SK-N-SH (cell line): ENCODE measurements around the gene KCNE2. TPM values are rescaled to one million over a fixed set of nuclear protein-coding genes. Genes with fewer than 3 reads are reported as not detected.

Experiments used
- CTCF ChIA-PET: fragments of 300-600, 350-600 bp; formaldehyde crosslinking; extraction: SDS; loops from one replicate; lab custom pipeline; 2021; lab: Yijun Ruan, JAX
- POLR2A ChIA-PET: fragments of 350-600 bp; sonication (Branson Sonifier 250); formaldehyde crosslinking; extraction: SDS; loops from one replicate; lab custom pipeline; 2020; ENCODE audit warnings: antibody characterized with exemption, inconsistent platforms; lab: Yijun Ruan, JAX
- DNase-seq: peaks from one replicate; pipeline ENCODE4 v3.0.0; 2012
- H2AFZ ChIP-seq: fragments of 200-600 bp; sonication (generic); 2 replicates; pipeline ENCODE4 v1.8.1; 2016; ENCODE audit warnings: antibody characterized with exemption, mild to moderate bottlenecking, low read depth
- H3F3A ChIP-seq: fragments of 200-600 bp; sonication (generic); replicated peaks from 2 replicates; pipeline ENCODE3; 2016; ENCODE audit warnings: antibody characterized with exemption, mild to moderate bottlenecking; ENCODE audit not compliant: insufficient read depth
- H3K27ac ChIP-seq, 2 experiments: fragments of 200-500 bp in 1 of 2; fragments of 200-600 bp in 1 of 2; sonication (Bioruptor generic) in 1 of 2; sonication (generic), shearing (Covaris generic) in 1 of 2; 2 replicates each; pipeline versions ENCODE4 v1.5.1 to v1.6.1; 2014 to 2016; ENCODE audit warnings: low read depth in 2 of 2, inconsistent platforms in 1 of 2, low read length in 1 of 2, mild to moderate bottlenecking in 1 of 2, mixed read lengths in 1 of 2
- H3K27me3 ChIP-seq: fragments of 200-600 bp; sonication (generic), shearing (Covaris generic); 2 replicates; pipeline ENCODE4 v1.6.1; 2016; ENCODE audit warnings: mixed run types; ENCODE audit not compliant: insufficient read depth
- H3K36me3 ChIP-seq, 2 experiments: fragments of 200-500 bp in 1 of 2; fragments of 200-600 bp in 1 of 2; sonication (Bioruptor generic) in 1 of 2; sonication (generic) in 1 of 2; replicated peaks in 1 of 2; 2 replicates each; pipeline versions ENCODE3 to v1.5.1; 2014 to 2016; ENCODE audit warnings: low read length in 1 of 2, mild to moderate bottlenecking in 1 of 2; ENCODE audit not compliant: insufficient read depth in 2 of 2, control insufficient read depth in 1 of 2
- H3K4me1 ChIP-seq, 2 experiments: fragments of 200-500 bp in 1 of 2; fragments of 200-600 bp in 1 of 2; sonication (Bioruptor generic) in 1 of 2; sonication (generic), shearing (Covaris generic) in 1 of 2; 2 replicates each; pipeline versions ENCODE4 v1.5.1 to v1.6.1; 2014 to 2016; ENCODE audit warnings: low read depth in 1 of 2, low read length in 1 of 2, mixed run types in 1 of 2; ENCODE audit not compliant: insufficient read depth in 2 of 2, control insufficient read depth in 1 of 2
- H3K4me2 ChIP-seq: fragments of 200-600 bp; sonication (generic), shearing (Covaris generic); 2 replicates; pipeline ENCODE4 v1.6.1; 2017; ENCODE audit warnings: mixed run types
- H3K4me3 ChIP-seq, 2 experiments: fragments of 200-500 bp in 1 of 2; fragments of 200-600 bp in 1 of 2; sonication (Bioruptor generic) in 1 of 2; sonication (generic), shearing (Covaris generic) in 1 of 2; 2 replicates each; pipeline versions ENCODE4 v1.5.1 to v1.8.1; 2014 to 2016; ENCODE audit warnings: low read depth in 2 of 2, inconsistent platforms in 1 of 2, low read length in 1 of 2, mild to moderate bottlenecking in 1 of 2, mixed read lengths in 1 of 2, moderate library complexity in 1 of 2
- H3K79me2 ChIP-seq: fragments of 200-600 bp; sonication (generic); 2 replicates; pipeline ENCODE4 v1.8.1; 2017; ENCODE audit warnings: mild to moderate bottlenecking; ENCODE audit not compliant: insufficient read depth
- H3K9ac ChIP-seq: fragments of 200-600 bp; sonication (generic); 2 replicates; pipeline ENCODE4 v1.6.1; 2017; ENCODE audit warnings: mixed run types
- H3K9me2 ChIP-seq: fragments of 200-600 bp; sonication (generic); 2 replicates; pipeline ENCODE4 v1.6.1; 2017; ENCODE audit warnings: mixed run types
- H3K9me3 ChIP-seq: fragments of 200-600 bp; sonication (generic); 2 replicates; pipeline ENCODE4 v1.6.1; 2017; ENCODE audit warnings: mixed run types, mild to moderate bottlenecking, moderate library complexity
- H4K20me1 ChIP-seq: fragments of 200-600 bp; sonication (generic); 2 replicates; pipeline ENCODE4 v1.6.1; 2017; ENCODE audit warnings: mild to moderate bottlenecking, mixed run types; ENCODE audit not compliant: insufficient read depth
- CHD2 ChIP-seq: fragments of 150-350 bp; IDR thresholded peaks from 2 replicates; pipeline ENCODE4 v1.6.1; 2018; ENCODE audit warnings: low read length; ENCODE audit not compliant: partially characterized antibody
- EZH2phosphoT487 ChIP-seq: fragments of 200-600 bp; sonication (generic); IDR thresholded peaks from 2 replicates; pipeline ENCODE4 v1.6.1; 2017; ENCODE audit warnings: low read depth, mixed run types, mild to moderate bottlenecking, antibody characterized with exemption, moderate library complexity, borderline replicate concordance
- FOXJ3 ChIP-seq: sonication (generic); formaldehyde crosslinking; IDR thresholded peaks from 2 replicates; pipeline ENCODE4 v1.5.1; 2020; ENCODE audit warnings: mild to moderate bottlenecking, missing genetic modification reagents
- FOXM1 ChIP-seq: IDR thresholded peaks from 2 replicates; pipeline ENCODE4 v1.4.0; 2012; ENCODE audit warnings: low read depth, mild to moderate bottlenecking
- GATA2 ChIP-seq: sonication (generic); formaldehyde crosslinking; IDR thresholded peaks from 2 replicates; pipeline ENCODE4 v1.5.0; 2020; ENCODE audit warnings: mild to moderate bottlenecking, missing genetic modification reagents
- MEF2A ChIP-seq: IDR thresholded peaks from 2 replicates; pipeline ENCODE4 v1.4.0; 2012; ENCODE audit warnings: low read depth, borderline replicate concordance
- NRF1 ChIP-seq: IDR thresholded peaks from 2 replicates; pipeline ENCODE4 v1.6.1; 2012; ENCODE audit warnings: low read depth, mild to moderate bottlenecking, low read length
- POLR2AphosphoS5 ChIP-seq: IDR thresholded peaks from 2 replicates; pipeline ENCODE4 v1.6.1; 2012; ENCODE audit warnings: low read depth, low read length
- RCOR1 ChIP-seq: fragments of 150-350 bp; IDR thresholded peaks from 2 replicates; pipeline ENCODE4 v1.6.1; 2017; ENCODE audit warnings: antibody characterized with exemption, low read length
- RFX5 ChIP-seq: IDR thresholded peaks from 2 replicates; pipeline ENCODE4 v1.6.1; 2012; ENCODE audit warnings: mild to moderate bottlenecking, improper control_type of control experiment, low read length
- SIN3A ChIP-seq: IDR thresholded peaks from 2 replicates; pipeline ENCODE4 v1.6.1; 2012; ENCODE audit warnings: low read depth, mild to moderate bottlenecking, low read length, moderate library complexity, borderline replicate concordance
- polyA plus RNA-seq, 3 experiments: library from polyadenylated mRNA; depleted of rRNA; stranded (reverse); fragments of >200 nt; gene quantifications; 2 replicates each; pipeline ENCODE4 v1.2.3, GENCODE V29; 2012
- TF ChIP-seq, protein P1 (sequence below): IDR thresholded peaks from 2 replicates; pipeline ENCODE4 v1.6.1; 2012; ENCODE audit warnings: mild to moderate bottlenecking, low read depth, low read length, moderate library complexity
- TF ChIP-seq, protein P2 (sequence below): IDR thresholded peaks from 2 replicates; pipeline ENCODE4 v1.4.0; 2012; ENCODE audit warnings: low read depth, borderline replicate concordance
- TF ChIP-seq, protein P3 (sequence below): IDR thresholded peaks from 2 replicates; pipeline ENCODE4 v1.4.0; 2012; ENCODE audit warnings: low read depth, borderline replicate concordance
- TF ChIP-seq, protein P4 (sequence below): fragments of 200-600 bp; sonication (generic); IDR thresholded peaks from 2 replicates; pipeline ENCODE4 v1.6.1; 2017; ENCODE audit warnings: antibody characterized with exemption, mild to moderate bottlenecking, moderate library complexity
- TF ChIP-seq, protein P5 (sequence below): fragments of 150-350 bp; IDR thresholded peaks from 2 replicates; pipeline ENCODE4 v1.6.1; 2017; ENCODE audit warnings: antibody characterized with exemption, low read length, low read depth, borderline replicate concordance

KCNE2 gene
- polyA plus RNA-seq, 1 of the 3 experiments (the other 2 are of a cell fraction), result 0.05 TPM

DNA sequence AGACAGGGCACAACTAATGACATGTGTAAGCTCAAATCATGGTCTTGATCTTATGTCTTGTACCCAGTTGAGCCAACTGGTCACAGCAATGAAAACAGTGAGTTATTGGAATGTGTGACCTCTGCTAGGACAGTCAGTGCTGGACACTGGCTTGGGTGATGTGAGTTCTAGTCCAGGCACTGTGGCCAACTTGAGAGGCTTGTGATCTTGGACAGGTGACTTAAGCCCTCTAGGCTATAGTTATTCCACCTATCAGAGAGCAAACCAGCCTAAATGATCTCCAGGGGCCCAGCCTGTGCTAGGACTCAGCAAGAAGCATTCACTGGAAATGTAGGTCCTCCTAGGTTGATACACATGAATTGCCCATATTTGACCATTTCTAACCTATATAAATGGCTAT lies 1.1 kb downstream of the KCNE2 start:
- CTCF ChIA-PET, result interaction anchor here (1.5 to 4.4 kb wide), 5 partner anchors 238 to 441 kb away, joined by 3 to 31 read pairs (median 15); no protein-coding TSS in a partner anchor

More for the DNA sequence above, 1.1 kb downstream of the KCNE2 start:
- Histone ChIP-seq H3K36me3 (no peaks in the 10 kb centered on the region), H3F3A (no peaks in the 10 kb centered on the region), H3K9ac (no peak overlapping the region), H3K4me3 (no peak overlapping the region), H3K9me2 (no peaks in the 10 kb centered on the region), H3K4me2 (no peak overlapping the region), H3K4me1 (no peaks in the 10 kb centered on the region; a peak in 1 of 4 replicates), H3K79me2 (no peaks in the 10 kb centered on the region), H3K27me3 (peaks cover 5% of the 10 kb centered on the region; the same call in 1 of the 2 replicates), H3K27ac (no peak overlapping the region), H2AFZ (no peak overlapping the region), H4K20me1 (no peaks in the 10 kb centered on the region), H3K9me3 (no peaks in the 10 kb centered on the region)
- DNase-seq, result no peak
- POLR2A ChIA-PET, result no interaction called here
- TF ChIP-seq, protein P1, sequence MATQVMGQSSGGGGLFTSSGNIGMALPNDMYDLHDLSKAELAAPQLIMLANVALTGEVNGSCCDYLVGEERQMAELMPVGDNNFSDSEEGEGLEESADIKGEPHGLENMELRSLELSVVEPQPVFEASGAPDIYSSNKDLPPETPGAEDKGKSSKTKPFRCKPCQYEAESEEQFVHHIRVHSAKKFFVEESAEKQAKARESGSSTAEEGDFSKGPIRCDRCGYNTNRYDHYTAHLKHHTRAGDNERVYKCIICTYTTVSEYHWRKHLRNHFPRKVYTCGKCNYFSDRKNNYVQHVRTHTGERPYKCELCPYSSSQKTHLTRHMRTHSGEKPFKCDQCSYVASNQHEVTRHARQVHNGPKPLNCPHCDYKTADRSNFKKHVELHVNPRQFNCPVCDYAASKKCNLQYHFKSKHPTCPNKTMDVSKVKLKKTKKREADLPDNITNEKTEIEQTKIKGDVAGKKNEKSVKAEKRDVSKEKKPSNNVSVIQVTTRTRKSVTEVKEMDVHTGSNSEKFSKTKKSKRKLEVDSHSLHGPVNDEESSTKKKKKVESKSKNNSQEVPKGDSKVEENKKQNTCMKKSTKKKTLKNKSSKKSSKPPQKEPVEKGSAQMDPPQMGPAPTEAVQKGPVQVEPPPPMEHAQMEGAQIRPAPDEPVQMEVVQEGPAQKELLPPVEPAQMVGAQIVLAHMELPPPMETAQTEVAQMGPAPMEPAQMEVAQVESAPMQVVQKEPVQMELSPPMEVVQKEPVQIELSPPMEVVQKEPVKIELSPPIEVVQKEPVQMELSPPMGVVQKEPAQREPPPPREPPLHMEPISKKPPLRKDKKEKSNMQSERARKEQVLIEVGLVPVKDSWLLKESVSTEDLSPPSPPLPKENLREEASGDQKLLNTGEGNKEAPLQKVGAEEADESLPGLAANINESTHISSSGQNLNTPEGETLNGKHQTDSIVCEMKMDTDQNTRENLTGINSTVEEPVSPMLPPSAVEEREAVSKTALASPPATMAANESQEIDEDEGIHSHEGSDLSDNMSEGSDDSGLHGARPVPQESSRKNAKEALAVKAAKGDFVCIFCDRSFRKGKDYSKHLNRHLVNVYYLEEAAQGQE, result no peak
- TF ChIP-seq FOXM1 (no peak), FOXJ3 (no peak), MEF2A (no peak), CHD2 (no peak), EZH2phosphoT487 (no peak), GATA2 (CRISPR knock-in tag) (no peak), POLR2AphosphoS5 (no peak), RCOR1 (no peak), SIN3A (no peak), RFX5 (no peak), NRF1 (no peak)
- TF ChIP-seq, protein P2, sequence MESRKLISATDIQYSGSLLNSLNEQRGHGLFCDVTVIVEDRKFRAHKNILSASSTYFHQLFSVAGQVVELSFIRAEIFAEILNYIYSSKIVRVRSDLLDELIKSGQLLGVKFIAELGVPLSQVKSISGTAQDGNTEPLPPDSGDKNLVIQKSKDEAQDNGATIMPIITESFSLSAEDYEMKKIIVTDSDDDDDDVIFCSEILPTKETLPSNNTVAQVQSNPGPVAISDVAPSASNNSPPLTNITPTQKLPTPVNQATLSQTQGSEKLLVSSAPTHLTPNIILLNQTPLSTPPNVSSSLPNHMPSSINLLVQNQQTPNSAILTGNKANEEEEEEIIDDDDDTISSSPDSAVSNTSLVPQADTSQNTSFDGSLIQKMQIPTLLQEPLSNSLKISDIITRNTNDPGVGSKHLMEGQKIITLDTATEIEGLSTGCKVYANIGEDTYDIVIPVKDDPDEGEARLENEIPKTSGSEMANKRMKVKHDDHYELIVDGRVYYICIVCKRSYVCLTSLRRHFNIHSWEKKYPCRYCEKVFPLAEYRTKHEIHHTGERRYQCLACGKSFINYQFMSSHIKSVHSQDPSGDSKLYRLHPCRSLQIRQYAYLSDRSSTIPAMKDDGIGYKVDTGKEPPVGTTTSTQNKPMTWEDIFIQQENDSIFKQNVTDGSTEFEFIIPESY, result no peak
- TF ChIP-seq, protein P3, sequence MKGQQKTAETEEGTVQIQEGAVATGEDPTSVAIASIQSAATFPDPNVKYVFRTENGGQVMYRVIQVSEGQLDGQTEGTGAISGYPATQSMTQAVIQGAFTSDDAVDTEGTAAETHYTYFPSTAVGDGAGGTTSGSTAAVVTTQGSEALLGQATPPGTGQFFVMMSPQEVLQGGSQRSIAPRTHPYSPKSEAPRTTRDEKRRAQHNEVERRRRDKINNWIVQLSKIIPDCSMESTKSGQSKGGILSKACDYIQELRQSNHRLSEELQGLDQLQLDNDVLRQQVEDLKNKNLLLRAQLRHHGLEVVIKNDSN, result no peak
- TF ChIP-seq, protein P4, sequence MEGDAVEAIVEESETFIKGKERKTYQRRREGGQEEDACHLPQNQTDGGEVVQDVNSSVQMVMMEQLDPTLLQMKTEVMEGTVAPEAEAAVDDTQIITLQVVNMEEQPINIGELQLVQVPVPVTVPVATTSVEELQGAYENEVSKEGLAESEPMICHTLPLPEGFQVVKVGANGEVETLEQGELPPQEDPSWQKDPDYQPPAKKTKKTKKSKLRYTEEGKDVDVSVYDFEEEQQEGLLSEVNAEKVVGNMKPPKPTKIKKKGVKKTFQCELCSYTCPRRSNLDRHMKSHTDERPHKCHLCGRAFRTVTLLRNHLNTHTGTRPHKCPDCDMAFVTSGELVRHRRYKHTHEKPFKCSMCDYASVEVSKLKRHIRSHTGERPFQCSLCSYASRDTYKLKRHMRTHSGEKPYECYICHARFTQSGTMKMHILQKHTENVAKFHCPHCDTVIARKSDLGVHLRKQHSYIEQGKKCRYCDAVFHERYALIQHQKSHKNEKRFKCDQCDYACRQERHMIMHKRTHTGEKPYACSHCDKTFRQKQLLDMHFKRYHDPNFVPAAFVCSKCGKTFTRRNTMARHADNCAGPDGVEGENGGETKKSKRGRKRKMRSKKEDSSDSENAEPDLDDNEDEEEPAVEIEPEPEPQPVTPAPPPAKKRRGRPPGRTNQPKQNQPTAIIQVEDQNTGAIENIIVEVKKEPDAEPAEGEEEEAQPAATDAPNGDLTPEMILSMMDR, result no peak
- TF ChIP-seq, protein P5, sequence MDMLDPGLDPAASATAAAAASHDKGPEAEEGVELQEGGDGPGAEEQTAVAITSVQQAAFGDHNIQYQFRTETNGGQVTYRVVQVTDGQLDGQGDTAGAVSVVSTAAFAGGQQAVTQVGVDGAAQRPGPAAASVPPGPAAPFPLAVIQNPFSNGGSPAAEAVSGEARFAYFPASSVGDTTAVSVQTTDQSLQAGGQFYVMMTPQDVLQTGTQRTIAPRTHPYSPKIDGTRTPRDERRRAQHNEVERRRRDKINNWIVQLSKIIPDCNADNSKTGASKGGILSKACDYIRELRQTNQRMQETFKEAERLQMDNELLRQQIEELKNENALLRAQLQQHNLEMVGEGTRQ, result no peak
